22Rv1 (cell line): Measurements from ENCODE around the gene PTK6.

ENCODE experiments used
- H3K27ac ChIP-seq: fragments of 450-650 bp; 2 replicates; pipeline ENCODE4 v1.5.1; 2017
- CTCF ChIP-seq: fragments of 450-650 bp; IDR thresholded peaks from 2 replicates; pipeline ENCODE4 v1.5.1; 2017; ENCODE audit warnings: mild to moderate bottlenecking
- ZFX ChIP-seq: fragments of 450-650 bp; IDR thresholded peaks from 2 replicates; pipeline ENCODE4 v1.6.1; 2017; ENCODE audit warnings: antibody characterized with exemption, borderline replicate concordance

PTK6 gene

GRCh38 chr20:63536997-63537524 lies at the start of gene PTK6:
TSS of gene PTK6 (minus strand) at chr20:63537376. CDS start at chr20:63537314, 62 bp downstream.
- no peak for TF ChIP-seq ZFX
- no peak for TF ChIP-seq CTCF
- peak within 1 kb of the TSS; percentile 64 for H3K27ac ChIP-seq

- no peak overlapping the region for H3K27ac ChIP-seq
- TF ChIP-seq ZFX (no peak), CTCF (no peak)
These were observed 49.6 kb upstream of the PTK6 start for GRCh38 chr20:63586797-63587196.

- H3K27ac ChIP-seq, result no peak overlapping the region
- no peak for TF ChIP-seq ZFX
- no peak for TF ChIP-seq CTCF
These were observed 48.7 kb upstream of the PTK6 start for GRCh38 chr20:63585616-63586565.

GRCh38 chr20:63582382-63583063 lies 45.3 kb upstream of the PTK6 start:
- H3K27ac ChIP-seq, result no peak overlapping the region
- TF ChIP-seq CTCF (no peak), ZFX (no peak)

- TF ChIP-seq CTCF (peak; percentile 34), ZFX (no peak)
These were observed 43.8 kb upstream of the PTK6 start for GRCh38 chr20:63580796-63581461.

GRCh38 chr20:63579017-63579694 lies 42.0 kb upstream of the PTK6 start:
- H3K27ac ChIP-seq, result no peak overlapping the region
- TF ChIP-seq ZFX (no peak), CTCF (no peak)

More at GRCh38 chr20:63580796-63581461, 43.8 kb upstream of the PTK6 start:
- H3K27ac ChIP-seq, result no peak overlapping the region
